HepG2 (cell line): ENCODE results near the gene ATAD3C. TPM values are rescaled to one million over a fixed set of nuclear protein-coding genes. Genes with fewer than 3 reads are reported as not detected.
A peak's percentile ranks its signal among the peaks of the same experiment; 100 is the strongest.

ENCODE experiments used
- HNRNPL ChIP-seq: fragments of 200-400 bp; formaldehyde crosslinking; IDR thresholded peaks from 2 replicates; pipeline ENCODE4 v1.6.1; 2017; ENCODE audit warnings: mild to moderate bottlenecking, low read depth, low read length
- KDM5A ChIP-seq: fragments of 200-600 bp; sonication (generic); IDR thresholded peaks from 2 replicates; pipeline ENCODE4 v1.7.0; 2018; ENCODE audit warnings: antibody characterized with exemption, mild to moderate bottlenecking, low read length, borderline replicate concordance
- RFXANK ChIP-seq: IDR thresholded peaks from 2 replicates; pipeline ENCODE4 v1.6.1; 2016
- TBX2 ChIP-seq: sonication (generic); formaldehyde crosslinking; IDR thresholded peaks from 2 replicates; pipeline ENCODE4 v1.5.0; 2020; ENCODE audit warnings: missing genetic modification reagents, mild to moderate bottlenecking, borderline replicate concordance
- TSC22D2 ChIP-seq: sonication (generic); formaldehyde crosslinking; IDR thresholded peaks from 2 replicates; pipeline ENCODE4 v1.5.1; 2020; ENCODE audit warnings: missing genetic modification reagents, mild to moderate bottlenecking, borderline replicate concordance
- ZNF121 ChIP-seq: sonication (generic); formaldehyde crosslinking; IDR thresholded peaks from 2 replicates; pipeline ENCODE4 v1.5.0; 2020; ENCODE audit warnings: mild to moderate bottlenecking, missing genetic modification reagents
- ZNF251 ChIP-seq: sonication (generic); formaldehyde crosslinking; IDR thresholded peaks from 2 replicates; pipeline ENCODE4 v1.9.0; 2021; ENCODE audit warnings: mild to moderate bottlenecking, missing genetic modification reagents
- ZNF354B ChIP-seq: sonication (generic); formaldehyde crosslinking; IDR thresholded peaks from 2 replicates; pipeline ENCODE4 v1.8.0; 2022; ENCODE audit warnings: mild to moderate bottlenecking, missing genetic modification reagents
- ZNF441 ChIP-seq: sonication (generic); formaldehyde crosslinking; IDR thresholded peaks from 2 replicates; pipeline ENCODE4 v1.7.0; 2021; ENCODE audit warnings: missing genetic modification reagents, borderline replicate concordance
- ZNF737 ChIP-seq: sonication (generic); formaldehyde crosslinking; IDR thresholded peaks from 2 replicates; pipeline ENCODE4 v1.5.0; 2020; ENCODE audit warnings: missing genetic modification reagents, mild to moderate bottlenecking, borderline replicate concordance
- ZSCAN30 ChIP-seq: sonication (generic); formaldehyde crosslinking; IDR thresholded peaks from 2 replicates; pipeline ENCODE4 v1.5.0; 2020; ENCODE audit warnings: mild to moderate bottlenecking, missing genetic modification reagents
- polyA plus RNA-seq, 8 experiments: library from polyadenylated mRNA; depleted of rRNA in 3 of 8; stranded (reverse) in 7 of 8; unstranded in 1 of 8; fragments of >200 nt; fragmentation: Illumina TruSeq in 4 of 8; extraction: Trizol in 4 of 8; gene quantifications; 2 replicates each; pipeline versions ENCODE4 v1.2.1 to v1.2.3, GENCODE V29; 2011 to 2016; ENCODE audit warnings: low read depth in 4 of 8, missing spikeins in 1 of 8, mixed read lengths in 1 of 8; ENCODE audit not compliant: insufficient read depth in 1 of 8
- total RNA-seq, 5 experiments: library from RNA; depleted of rRNA; stranded (reverse); fragments of >200 nt; fragmentation: Illumina TruSeq; extraction: Trizol; gene quantifications; 2 replicates each; pipeline ENCODE4 v1.2.3, GENCODE V29; 2016; ENCODE audit warnings: low read depth in 1 of 5
- TF ChIP-seq, protein P1 (sequence below): IDR thresholded peaks from 2 replicates; pipeline ENCODE4 v1.6.1; 2016; ENCODE audit warnings: mild to moderate bottlenecking
- TF ChIP-seq, protein P2 (sequence below): sonication (generic); formaldehyde crosslinking; IDR thresholded peaks from 2 replicates; pipeline ENCODE4 v1.5.1; 2020; ENCODE audit warnings: mild to moderate bottlenecking, moderate library complexity, missing genetic modification reagents
- TF ChIP-seq, protein P3 (sequence below): sonication (generic); formaldehyde crosslinking; IDR thresholded peaks from 2 replicates; pipeline ENCODE4 v1.4.0; 2020; ENCODE audit warnings: mild to moderate bottlenecking, missing genetic modification reagents
- TF ChIP-seq, protein P4 (sequence below): sonication (generic); formaldehyde crosslinking; IDR thresholded peaks from 2 replicates; pipeline ENCODE4 v1.8.0; 2022; ENCODE audit warnings: mild to moderate bottlenecking, missing genetic modification reagents, moderate library complexity
- TF ChIP-seq, protein P5 (sequence below): sonication (generic); formaldehyde crosslinking; IDR thresholded peaks from 2 replicates; pipeline ENCODE4 v1.4.0; 2020; ENCODE audit warnings: missing genetic modification reagents, borderline replicate concordance
- TF ChIP-seq, protein P6 (sequence below): sonication (generic); formaldehyde crosslinking; IDR thresholded peaks from 2 replicates; pipeline ENCODE4 v1.5.1; 2020; ENCODE audit warnings: mild to moderate bottlenecking, missing genetic modification reagents, moderate library complexity

ATAD3C gene
- total and polyA plus RNA-seq, 2 of the 13 experiments (the other 11 are each of a cell fraction or from before 2014, with no cell fraction given), result 2.4 to 3.2 TPM

DNA sequence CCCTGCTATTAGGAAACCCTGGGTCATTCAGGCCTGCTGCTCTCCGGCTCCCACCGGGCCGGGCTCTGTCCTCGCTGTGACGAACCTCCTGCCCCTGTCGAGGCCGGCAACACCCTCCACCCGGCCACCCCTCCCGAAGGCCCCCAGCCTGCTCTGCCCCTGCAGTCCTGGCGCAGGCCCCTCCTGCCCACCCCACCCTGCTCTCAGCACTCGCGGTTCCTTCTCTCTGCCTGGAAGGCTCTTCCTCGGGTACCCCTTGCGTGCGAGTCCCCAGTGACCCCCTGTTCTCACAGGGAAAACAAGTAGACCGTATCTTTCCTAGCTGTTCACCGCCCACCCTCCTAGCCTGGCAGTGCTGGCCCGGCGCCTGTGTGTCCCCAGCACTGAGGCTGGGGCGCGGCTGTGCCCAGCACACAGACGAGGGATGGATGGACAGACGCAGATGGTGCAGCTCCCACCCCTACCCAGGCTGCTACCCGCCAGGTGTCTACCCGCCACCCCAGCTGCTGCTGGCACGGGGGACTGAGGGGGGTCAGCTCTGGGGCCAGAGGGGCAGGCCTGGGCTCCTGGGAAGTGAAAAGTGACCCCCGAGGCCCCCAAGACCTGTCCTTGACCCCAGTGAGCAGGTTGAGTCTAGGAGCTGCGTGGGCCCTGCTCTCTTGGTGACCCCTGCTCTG lies 17.1 kb upstream of the ATAD3C start (continued):
- TF ChIP-seq ZNF441 (CRISPR knock-in tag) (no peak), TSC22D2 (no peak), RFXANK (CRISPR knock-in tag) (no peak), ZNF354B (CRISPR knock-in tag) (0 out of 2 replicates have a peak, but pooled peaks have one; percentile 56), ZNF121 (CRISPR knock-in tag) (peak; percentile 1; the same call in 1 of the 2 replicates), KDM5A (peak; percentile 35; the same call in 1 of the 2 replicates), ZNF737 (CRISPR knock-in tag) (0 out of 2 replicates have a peak, but pooled peaks have one; percentile 41), ZSCAN30 (CRISPR knock-in tag) (0 out of 2 replicates have a peak, but pooled peaks have one; percentile 17), ZNF251 (CRISPR knock-in tag) (no peak), HNRNPL (peak; percentile 23), TBX2 (peak; percentile 39; the same call in 1 of the 2 replicates)
- TF ChIP-seq, protein P1, sequence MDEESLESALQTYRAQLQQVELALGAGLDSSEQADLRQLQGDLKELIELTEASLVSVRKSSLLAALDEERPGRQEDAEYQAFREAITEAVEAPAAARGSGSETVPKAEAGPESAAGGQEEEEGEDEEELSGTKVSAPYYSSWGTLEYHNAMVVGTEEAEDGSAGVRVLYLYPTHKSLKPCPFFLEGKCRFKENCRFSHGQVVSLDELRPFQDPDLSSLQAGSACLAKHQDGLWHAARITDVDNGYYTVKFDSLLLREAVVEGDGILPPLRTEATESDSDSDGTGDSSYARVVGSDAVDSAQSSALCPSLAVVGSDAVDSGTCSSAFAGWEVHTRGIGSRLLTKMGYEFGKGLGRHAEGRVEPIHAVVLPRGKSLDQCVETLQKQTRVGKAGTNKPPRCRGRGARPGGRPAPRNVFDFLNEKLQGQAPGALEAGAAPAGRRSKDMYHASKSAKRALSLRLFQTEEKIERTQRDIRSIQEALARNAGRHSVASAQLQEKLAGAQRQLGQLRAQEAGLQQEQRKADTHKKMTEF (CRISPR knock-in tag), result peak; percentile 16
- TF ChIP-seq, protein P2, sequence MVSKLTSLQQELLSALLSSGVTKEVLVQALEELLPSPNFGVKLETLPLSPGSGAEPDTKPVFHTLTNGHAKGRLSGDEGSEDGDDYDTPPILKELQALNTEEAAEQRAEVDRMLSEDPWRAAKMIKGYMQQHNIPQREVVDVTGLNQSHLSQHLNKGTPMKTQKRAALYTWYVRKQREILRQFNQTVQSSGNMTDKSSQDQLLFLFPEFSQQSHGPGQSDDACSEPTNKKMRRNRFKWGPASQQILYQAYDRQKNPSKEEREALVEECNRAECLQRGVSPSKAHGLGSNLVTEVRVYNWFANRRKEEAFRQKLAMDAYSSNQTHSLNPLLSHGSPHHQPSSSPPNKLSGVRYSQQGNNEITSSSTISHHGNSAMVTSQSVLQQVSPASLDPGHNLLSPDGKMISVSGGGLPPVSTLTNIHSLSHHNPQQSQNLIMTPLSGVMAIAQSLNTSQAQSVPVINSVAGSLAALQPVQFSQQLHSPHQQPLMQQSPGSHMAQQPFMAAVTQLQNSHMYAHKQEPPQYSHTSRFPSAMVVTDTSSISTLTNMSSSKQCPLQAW, result 0 out of 2 replicates have a peak, but pooled peaks have one; percentile 10
- TF ChIP-seq, protein P3, sequence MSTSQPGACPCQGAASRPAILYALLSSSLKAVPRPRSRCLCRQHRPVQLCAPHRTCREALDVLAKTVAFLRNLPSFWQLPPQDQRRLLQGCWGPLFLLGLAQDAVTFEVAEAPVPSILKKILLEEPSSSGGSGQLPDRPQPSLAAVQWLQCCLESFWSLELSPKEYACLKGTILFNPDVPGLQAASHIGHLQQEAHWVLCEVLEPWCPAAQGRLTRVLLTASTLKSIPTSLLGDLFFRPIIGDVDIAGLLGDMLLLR (CRISPR knock-in tag), result no peak
- TF ChIP-seq, protein P4, sequence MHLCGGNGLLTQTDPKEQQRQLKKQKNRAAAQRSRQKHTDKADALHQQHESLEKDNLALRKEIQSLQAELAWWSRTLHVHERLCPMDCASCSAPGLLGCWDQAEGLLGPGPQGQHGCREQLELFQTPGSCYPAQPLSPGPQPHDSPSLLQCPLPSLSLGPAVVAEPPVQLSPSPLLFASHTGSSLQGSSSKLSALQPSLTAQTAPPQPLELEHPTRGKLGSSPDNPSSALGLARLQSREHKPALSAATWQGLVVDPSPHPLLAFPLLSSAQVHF (CRISPR knock-in tag), result peak; percentile 2; the same call in 1 of the 2 replicates
- TF ChIP-seq, protein P5, sequence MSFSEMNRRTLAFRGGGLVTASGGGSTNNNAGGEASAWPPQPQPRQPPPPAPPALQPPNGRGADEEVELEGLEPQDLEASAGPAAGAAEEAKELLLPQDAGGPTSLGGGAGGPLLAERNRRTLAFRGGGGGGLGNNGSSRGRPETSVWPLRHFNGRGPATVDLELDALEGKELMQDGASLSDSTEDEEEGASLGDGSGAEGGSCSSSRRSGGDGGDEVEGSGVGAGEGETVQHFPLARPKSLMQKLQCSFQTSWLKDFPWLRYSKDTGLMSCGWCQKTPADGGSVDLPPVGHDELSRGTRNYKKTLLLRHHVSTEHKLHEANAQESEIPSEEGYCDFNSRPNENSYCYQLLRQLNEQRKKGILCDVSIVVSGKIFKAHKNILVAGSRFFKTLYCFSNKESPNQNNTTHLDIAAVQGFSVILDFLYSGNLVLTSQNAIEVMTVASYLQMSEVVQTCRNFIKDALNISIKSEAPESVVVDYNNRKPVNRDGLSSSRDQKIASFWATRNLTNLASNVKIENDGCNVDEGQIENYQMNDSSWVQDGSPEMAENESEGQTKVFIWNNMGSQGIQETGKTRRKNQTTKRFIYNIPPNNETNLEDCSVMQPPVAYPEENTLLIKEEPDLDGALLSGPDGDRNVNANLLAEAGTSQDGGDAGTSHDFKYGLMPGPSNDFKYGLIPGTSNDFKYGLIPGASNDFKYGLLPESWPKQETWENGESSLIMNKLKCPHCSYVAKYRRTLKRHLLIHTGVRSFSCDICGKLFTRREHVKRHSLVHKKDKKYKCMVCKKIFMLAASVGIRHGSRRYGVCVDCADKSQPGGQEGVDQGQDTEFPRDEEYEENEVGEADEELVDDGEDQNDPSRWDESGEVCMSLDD (CRISPR knock-in tag), result no peak
- TF ChIP-seq, protein P6, sequence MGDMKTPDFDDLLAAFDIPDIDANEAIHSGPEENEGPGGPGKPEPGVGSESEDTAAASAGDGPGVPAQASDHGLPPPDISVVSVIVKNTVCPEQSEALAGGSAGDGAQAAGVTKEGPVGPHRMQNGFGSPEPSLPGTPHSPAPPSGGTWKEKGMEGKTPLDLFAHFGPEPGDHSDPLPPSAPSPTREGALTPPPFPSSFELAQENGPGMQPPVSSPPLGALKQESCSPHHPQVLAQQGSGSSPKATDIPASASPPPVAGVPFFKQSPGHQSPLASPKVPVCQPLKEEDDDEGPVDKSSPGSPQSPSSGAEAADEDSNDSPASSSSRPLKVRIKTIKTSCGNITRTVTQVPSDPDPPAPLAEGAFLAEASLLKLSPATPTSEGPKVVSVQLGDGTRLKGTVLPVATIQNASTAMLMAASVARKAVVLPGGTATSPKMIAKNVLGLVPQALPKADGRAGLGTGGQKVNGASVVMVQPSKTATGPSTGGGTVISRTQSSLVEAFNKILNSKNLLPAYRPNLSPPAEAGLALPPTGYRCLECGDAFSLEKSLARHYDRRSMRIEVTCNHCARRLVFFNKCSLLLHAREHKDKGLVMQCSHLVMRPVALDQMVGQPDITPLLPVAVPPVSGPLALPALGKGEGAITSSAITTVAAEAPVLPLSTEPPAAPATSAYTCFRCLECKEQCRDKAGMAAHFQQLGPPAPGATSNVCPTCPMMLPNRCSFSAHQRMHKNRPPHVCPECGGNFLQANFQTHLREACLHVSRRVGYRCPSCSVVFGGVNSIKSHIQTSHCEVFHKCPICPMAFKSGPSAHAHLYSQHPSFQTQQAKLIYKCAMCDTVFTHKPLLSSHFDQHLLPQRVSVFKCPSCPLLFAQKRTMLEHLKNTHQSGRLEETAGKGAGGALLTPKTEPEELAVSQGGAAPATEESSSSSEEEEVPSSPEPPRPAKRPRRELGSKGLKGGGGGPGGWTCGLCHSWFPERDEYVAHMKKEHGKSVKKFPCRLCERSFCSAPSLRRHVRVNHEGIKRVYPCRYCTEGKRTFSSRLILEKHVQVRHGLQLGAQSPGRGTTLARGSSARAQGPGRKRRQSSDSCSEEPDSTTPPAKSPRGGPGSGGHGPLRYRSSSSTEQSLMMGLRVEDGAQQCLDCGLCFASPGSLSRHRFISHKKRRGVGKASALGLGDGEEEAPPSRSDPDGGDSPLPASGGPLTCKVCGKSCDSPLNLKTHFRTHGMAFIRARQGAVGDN (CRISPR knock-in tag), result peak; percentile 71
